Measurements from ENCODE around the gene IGSF11.
"Not testable (repeated sequence)": the region's sequence is repeated elsewhere in the genome, so short reads cannot be mapped to it uniquely, and the experiment has no call there.

Gene IGSF11

DNA sequence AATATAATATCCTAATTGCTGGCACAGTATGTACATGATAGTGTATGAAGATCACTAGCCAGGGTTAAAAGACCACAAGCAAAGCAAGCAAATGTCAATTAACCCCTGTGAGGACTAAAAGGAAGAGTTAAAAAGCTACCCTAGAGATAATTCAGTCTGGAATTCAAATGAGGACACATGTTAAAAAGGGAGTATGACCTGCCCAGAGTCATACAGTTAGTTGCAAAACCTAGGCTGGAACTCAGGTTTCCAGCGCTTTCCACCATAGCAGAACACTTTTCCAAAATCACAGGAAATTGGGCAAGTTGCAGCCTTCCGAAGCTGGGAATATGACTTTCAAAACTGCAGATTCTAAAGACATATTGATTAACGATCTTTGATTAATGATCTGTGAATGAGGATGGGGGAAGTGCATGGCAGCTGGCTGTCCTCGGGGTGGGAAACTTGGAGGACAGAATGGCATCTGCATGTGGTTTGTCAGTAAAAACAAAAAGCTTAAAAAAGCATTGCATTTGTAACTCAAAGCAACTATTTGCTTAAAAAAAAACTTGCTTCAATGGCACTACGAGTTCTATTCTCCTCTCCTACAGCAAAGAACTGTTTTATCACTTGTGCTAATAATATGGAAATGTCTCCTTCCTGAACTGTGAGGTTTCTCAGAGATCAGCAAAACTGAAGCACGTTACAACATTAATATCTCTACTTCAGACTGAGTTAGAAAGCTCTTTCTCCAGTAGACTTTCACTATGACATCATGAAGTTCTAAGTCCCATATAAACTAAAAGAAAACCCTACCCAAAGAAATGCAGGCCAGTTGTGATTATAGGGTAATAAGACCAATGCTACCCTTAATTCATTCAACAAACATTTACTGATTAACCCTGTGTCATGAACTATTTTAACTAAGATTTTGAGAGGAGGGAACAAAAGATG, 46.2 kb downstream of the IGSF11 start:
- DNase-seq = no peak

DNA sequence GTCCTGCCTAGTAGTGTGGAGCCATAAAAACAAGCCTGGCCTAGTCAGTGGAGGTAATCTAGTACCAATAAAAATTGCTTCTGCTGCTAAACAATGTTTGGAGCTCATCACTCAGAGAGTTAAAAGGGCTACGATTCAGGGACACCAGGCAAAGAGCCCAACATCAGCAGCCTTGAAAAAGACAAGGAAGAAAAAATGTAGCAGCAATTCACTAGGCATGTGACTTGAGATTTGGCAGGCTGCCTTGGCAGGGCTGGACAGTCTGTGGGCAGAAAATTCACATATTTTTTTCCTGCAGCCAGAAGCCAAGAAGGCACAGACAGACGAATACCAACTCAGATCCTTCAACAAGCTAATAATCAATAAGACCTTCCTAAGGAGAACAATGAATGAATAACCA, 47.2 kb downstream of the IGSF11 start:
- no peak for DNase-seq

DNA sequence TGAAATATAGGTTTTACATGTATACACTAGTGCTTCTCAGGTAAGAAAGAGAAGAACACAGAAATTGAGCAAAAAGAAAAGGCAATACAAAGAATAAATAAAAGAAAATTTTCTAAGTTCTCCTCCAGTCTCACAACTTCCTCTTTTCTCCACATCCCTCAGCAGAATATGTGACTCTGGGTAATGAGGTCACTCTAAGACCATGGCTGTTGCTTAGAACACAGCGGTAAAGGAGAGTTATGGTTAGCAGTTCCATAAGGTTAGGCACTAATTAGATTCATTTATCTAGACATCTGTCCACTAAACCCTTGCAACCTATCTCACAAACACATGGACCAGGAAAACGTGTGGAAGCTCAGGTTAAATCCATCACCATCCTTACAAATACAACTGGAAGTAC, 47.9 kb downstream of the IGSF11 start:
- no peak for DNase-seq

DNA sequence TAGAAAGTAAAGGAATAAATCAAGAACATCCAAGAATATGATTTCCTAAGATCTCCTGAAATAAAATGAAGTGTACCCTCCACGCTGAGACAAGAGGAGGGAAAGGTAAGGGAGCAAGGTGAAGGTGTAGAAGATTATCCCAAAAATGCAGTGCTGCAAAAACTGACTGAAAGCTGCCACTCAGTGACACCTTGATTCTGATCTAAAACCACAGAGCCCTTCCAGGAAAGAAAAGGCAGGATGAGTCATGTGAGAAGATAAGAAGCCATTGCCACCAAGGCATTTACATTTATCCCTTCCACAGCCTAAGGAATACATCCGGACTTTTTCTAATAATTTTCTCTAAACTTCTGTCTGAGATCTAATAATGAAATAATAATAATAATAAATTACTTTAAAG, 49.9 kb downstream of the IGSF11 start:
- no peak for DNase-seq

DNA sequence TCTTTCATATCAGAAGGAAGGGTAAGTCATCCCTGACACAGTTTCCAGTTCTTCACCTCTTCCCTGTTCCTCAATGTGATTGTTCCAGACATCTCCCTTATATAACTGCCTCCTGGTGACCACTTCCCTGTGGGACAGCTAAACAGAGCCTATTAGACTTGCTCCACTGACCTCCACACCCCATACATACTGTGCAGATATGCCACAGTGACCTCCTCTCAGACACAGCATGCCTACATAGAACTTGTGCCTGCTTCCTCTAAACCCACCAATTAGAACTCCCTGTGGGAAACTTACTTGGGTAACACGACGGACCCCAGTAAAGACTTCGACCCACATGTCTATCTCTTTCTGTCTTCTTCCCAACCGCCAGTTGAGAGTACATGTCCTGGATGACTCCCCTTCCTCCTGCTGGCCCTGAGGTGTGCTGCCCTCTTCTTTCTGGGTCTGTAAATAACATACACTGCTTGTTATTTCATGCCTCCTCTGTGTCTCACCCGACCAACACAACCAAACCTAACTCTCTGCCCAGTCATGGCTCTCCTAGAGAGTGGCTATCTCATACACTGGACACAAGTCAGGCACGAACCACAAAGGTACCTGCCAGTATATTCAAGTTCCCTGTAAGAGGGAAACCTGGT, 53.0 kb downstream of the IGSF11 start:
- DNase-seq = no peak

DNA sequence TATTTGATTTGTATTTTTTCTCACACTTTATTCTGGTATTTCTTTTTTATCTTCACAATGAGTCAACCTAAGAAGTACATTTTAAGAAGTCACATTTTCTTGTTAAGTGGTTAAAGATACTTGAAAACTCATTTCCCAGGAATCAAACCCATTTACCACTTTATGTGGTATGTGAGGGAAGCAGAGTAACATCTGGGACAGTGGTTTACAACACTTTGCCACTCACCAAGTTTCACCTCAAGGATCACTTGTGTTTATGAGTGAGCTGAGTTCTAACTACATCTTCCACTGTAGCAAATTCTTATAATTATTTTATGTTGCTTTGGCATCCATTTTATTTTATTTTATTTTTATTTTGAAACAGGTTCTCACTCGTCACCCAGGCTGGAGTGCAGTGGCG, 53.8 kb downstream of the IGSF11 start:
- DNase-seq = no peak

DNA sequence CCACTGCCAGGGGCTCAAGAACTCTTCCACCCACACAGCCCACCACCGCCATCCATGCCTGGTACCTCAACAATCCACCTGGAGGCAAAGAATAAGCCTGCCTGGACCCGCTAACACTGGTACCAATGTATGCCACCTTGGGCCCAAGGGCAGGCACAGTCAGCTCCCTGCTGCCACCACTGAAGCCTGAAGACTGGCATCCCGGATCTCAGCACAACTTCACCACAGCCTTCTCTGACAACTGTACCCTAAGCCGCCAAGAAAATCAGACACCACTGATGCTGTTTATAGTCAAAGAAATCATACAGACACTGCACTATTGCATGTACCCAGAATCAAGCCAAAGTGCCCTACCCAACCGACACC, 56.3 kb downstream of the IGSF11 start:
- no peak for DNase-seq

DNA sequence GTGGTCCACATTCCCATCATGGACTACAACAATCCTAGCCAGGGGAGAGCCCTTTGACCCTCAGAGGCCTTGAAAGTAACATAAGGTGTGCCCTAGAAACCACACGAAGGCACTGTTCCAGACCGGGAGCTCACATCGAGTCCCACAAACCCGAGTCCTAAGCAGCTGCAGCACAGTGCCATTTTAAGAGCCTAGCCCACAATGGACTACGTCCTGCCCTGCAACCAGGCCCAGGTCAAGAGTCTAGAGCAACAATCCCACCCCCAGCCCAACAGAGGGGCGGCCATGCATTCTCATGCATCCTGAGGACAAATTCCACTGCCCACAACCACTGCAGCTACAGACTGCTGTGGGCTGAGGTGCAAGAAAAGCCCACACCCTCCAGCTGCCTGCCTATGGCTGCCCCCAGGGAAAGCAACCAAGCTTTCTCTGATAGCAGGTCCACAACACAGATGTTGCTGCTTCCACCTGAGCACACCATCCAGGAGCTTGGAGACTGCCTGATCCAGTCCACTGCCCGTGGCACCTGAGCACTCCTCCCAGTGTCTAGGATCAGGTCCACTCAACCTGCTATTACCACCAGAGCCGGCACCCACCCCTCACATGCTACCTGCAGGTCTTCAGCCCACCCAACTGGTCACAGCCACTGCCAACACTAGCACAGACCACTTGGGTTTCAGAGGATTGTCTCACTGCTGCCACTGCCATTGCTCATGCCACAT, 56.8 kb downstream of the IGSF11 start:
- DNase-seq = no peak

DNA sequence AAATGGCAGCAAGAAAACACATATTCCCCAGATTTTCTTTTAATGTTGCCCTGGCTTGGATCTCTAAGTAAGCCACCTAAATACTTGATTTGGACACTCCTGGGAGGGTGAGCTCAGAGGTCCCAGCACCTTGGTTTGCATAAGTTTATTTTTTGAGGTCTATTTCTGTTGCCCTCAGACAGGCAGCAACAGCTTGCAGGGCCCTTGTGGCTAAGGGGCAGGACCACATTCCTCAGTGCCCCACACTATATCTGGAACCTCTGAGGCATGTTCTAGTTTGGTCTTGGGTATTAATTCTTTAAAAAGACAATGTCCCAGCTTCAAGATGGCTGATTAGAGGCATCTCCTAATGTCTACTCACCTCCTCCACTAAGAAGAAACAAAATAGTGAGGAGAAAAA, 57.5 kb downstream of the IGSF11 start:
- DNase-seq = no peak

DNA sequence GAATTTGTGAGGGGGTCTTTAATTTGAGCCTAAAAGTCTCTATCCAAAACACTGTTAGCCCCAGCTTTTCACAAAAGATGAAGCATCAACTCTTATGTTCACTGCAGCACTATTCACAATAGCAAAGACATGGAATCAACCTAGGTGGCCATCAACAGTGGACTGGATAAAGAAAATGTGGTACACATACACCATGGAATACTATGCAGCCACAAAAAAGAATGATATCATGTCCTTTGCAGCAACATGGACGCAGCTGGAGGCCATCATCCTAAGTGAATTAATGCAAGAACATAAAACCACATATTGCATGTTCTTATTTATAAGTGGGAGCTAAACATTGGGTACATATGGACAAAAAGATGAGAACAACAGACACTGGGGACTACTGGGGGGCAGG, 59.2 kb downstream of the IGSF11 start:
- DNase-seq = not testable (repeated sequence)

DNA sequence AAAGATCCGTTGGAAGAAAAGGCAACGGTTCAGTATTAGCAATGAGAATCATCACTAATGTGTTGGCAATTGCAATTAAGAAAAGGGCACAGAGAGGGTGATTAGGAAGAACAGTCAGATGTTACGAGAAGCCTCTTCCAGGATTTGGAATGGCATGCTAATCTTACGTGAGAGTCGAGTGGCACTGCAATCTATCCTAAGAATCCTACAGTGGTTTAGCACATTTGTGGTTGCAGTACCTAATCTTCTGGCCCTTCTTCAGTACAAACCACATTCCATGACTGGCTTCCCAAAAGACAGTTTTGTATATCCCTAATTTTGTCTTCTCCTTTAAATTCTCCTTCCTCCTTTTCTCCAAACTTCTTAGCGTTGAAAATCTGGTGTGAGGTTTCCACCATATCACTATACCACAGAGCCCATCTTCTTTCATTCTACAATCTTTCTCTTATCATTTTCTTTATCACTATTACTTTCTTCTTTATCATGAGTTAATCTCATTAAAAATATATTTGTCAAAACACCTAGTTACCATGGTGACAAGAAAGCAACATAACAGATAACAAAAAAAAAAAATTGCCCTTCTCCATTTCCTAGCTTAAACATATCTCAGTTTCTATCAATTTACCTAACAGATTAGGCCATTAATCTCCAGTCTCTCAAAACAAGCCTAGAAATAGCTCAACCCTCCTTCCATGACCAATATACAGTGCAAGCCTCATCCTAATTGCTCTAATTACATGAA, 60.1 kb downstream of the IGSF11 start:
- no peak for DNase-seq

DNA sequence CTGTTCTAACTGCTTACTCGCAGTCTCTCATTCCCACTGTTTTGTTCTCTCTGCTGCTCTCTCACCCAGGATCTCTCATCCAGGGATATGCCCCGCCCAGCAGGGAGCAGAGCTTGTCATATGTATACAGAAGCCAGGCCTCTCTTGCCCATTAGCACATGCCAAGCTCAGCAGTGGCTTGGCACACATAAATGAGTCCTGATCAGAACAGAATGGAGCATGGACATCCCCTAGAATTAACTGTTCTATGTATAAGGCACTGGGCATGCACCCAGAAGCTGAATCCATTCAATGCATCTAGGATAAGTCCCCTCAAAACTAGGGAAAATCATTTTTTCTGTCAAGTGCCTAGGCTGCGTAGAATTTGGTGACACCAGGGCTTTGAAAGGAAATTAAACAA, 61.6 kb downstream of the IGSF11 start:
- no peak for DNase-seq

DNA sequence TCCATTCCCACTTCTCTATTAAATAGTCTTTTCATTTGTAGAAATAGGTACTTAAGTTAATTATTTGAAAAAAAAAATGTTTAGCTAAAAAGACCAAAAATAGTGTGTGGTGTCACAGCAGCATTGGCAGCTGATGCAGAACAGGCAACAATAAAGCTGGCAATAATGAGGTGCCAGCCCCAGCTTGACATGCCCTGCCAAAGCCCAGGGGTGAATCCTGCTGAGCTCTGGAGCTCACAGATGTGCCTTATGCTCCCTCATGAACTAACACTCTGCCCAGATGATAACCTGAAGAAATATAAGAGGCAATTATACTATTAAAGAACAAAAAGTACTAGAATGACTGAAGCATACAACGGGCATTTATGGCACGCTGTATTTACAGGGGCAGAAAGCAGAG, 63.8 kb downstream of the IGSF11 start:
- no peak for DNase-seq

DNA sequence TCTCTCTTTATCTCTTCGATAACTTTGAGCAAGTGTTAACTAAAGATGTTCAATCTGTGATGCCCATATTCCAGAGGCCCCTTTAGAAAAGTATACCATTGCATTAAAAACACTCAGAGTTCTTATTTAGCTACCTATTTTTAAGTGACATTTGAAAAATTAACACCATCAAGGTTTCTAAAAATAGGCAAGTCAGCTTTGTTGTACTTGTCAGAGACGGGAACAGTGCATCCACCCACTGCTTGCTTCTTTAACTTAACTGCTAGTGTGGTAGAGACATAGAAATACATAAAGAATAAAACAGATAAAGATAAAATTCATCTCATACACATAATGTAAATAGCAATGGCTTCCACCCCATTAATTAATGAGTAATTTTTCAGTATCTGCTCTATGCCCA, 66.0 kb downstream of the IGSF11 start:
- no peak for DNase-seq

DNA sequence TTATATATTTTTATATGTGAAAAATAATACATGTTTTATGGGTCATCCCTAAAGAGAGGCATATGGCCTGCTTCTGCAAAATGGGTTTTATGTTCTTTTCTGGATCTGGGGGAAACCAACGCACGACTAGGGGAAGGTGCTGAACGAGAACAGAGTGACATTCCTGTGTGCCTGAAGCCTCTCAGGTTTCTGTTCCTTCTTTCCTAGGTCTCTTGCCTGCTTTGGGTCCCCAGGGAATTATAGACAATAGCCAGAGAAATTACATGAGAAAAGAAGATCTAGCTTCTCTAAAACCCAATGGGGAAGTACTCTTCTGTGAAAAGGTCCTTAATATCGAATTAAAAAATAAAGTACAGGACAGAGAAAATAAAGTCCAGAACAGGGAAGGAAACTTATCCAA, 66.5 kb downstream of the IGSF11 start:
- no peak for DNase-seq

DNA sequence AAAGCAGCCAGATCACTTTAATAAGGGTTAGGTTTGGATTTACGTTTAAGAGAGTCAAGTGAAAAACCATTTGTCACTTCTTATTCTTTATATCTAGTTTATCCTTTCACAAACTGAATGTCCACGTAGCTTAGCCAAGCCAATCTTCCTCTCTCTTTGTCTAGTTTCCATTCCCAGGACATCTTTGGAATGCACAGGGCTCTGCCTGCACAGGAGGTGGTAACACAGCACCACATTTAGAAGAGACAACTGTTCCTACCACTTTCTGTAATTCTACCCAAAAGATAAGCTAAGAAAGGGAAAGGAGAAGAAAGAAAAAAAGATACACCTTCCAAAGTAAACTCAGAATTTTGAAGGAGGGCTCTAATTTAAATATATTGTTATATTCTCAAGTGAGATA, 67.9 kb downstream of the IGSF11 start:
- no peak for DNase-seq

DNA sequence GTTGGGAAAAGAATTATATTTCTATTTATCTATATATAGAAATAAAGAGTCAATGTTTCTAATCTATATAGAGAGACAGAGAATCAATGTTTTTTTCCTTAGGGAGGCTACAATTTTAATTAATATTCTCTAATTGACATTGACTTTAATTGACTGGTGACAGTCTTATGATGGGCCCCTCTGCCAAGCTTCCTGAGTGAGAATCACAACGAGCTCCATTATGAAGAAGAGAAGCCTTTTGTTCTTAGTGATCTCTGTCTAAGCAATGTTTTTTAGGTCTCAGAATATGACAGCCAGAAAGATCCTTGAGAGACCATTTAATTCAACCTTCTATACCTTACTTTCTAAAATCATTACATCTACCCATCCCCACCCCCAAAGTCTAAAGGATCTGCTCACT, 70.9 kb downstream of the IGSF11 start:
- no peak for DNase-seq

DNA sequence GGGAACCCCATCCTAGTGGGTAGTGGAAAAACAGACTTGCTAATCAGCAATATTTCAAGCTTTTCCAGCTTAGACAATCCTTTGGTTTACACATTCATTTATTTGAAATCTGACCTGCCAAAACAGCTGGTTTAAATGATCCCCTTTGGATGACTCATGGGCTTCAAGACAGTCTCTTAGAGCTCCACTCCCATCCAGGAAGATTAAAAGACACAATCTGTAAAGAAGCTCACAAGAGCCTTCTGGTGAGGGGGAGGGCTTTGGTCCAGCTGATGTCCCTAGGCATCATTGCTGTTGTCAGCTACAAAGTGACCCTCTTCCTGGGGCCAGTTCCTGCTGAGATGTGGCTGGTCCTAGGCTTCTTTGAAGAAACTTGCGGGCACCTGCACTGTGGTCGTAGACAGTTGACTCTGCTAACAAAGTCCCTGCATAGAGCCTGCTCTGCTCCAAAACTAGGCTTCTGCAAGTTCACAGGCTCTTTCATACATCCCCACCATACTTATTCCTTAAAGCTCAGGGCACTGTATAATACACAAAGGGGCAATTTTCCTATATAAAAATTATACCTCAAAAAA, 73.7 kb downstream of the IGSF11 start:
- DNase-seq = no peak

DNA sequence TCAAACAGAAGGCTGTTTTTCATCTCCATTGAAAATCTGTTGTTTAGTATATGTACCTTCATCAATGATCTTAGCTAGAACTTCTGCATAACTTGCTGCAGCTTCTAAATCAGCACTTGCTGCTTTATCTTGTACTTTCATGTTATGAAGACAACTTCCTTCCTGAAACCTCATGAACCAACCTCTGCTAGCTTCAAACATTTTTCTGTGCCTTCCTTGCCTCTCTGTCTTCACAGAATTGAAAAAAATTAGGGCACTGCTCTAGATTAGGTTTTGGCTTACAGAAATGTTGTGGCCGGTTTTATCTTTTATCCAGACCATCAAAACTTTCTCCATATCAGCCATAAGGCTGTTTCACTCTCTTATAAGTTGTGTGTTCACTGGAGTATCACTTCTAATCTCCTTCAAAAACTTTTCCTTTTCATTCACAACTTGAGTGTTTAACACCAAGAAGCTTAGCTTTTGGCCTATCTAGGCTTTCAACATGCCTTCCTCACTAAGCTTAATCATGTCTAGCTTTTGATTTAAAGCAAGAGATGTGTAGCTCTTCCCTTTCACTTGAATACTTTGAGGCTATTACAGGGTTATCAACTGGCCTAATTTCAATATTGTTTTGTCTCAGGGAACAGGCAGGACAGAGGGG, 78.6 kb downstream of the IGSF11 start:
- no peak for DNase-seq

DNA sequence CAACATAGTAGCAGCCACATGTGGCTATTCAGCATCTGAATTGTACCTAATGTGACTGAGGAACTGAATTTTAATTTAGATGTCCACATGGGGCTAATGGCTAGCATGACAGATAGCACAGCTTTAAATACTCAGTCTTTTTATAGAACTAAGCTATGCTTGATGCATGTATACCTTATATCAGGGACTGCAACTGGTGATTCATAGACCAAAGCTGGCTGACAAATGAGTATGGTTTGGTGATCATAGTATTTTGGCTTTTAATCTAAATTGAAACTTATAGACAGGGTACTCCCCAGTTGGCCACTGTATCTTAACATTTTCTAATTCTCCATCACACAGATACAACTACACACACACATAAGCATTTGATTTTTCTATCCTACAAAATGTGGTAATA, 83.6 kb downstream of the IGSF11 start:
- DNase-seq = no peak

DNA sequence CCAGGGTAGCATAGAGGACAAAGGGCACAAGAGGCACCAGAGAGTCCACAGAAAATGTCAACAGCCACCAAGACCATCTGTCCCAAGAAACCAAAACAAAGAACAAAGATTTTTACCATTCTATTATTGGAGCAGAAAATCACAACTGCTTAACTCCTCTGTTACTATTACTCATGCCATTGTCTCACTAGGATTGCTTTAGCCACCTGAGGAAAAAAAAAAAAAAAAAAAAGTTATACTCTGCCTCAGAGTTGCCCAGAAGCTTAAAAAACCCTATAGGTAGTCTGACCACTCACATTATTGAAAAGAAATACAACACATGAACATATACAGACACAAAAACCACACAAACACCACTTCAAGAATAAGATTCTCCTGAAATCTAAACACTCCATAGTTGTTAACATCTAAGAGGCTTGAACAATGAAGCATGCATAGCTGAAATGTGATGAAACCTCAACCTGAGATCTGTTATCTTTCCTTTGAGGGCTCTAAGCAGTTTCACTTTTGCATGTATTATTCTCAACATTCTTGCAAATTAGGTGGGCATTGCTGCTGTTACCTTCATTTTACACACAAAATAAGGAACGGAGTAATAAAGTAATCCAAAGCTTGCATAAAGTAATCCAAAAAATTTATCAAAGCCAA, 85.4 kb downstream of the IGSF11 start:
- DNase-seq = no peak

DNA sequence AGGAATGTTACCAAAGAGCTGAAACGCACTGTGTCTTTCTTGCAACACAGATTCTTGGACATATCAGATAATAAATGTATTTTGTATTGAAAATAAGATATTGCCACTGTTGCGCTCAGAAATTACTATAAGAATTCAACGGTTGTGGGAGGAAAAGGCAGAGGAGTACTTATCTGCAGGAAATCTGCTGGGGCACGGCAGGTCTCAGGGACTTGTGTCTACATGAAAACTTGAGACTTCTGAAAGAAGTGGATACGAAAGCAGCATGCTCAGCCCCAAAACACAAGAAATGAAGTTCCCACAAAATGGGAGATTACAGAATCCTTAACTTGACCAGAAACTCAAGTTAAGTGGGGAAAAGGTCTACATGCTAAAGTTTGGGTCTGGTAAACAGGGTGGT, 86.5 kb downstream of the IGSF11 start:
- DNase-seq = no peak
